Cortex of kidney (tissue), 1 donor: ENCODE results near the gene PCDHB9.
"Not testable (repeated sequence)": the region's sequence is repeated elsewhere in the genome, so short reads cannot be mapped to it uniquely, and the experiment has no call there.

Experiments used
- DNase-seq: peaks from one replicate; lab custom pipeline; 2025; lab: John Stamatoyannopoulos, UW

Gene PCDHB9

DNA sequence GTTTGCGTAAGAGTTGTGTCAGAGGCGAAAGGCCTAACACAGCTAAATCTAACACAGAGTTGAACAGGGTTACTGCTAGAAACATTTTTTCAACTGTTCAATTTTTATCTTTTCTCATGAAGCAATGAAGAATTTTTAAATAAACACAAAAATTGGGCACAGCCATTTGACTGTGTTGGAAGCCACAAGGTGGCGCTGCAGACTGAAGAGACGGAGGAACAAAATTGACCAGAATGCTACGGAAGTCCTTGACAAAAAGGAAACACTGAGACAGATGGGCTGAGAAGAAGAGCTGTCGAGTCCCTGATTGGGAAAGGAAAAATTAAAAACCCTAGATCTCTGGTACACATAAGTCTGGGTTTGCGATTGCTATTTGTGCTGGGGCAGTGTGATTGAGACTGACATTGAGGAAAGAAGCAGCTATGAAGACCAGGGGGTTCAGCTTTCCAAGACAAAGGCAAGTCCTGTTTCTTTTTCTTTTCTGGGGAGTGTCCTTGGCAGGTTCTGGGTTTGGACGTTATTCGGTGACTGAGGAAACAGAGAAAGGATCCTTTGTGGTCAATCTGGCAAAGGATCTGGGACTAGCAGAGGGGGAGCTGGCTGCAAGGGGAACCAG lies at the start of gene PCDHB9:
PCDHB9 (plus strand) TSS at position 265 of the 616 bp plus-strand sequence; CDS start at position 423, 158 bp downstream.
- DNase-seq = no peak

GRCh38 chr5:141137346-141137745 lies 49.6 kb upstream of the PCDHB9 start:
- not testable (repeated sequence) for DNase-seq

DNA sequence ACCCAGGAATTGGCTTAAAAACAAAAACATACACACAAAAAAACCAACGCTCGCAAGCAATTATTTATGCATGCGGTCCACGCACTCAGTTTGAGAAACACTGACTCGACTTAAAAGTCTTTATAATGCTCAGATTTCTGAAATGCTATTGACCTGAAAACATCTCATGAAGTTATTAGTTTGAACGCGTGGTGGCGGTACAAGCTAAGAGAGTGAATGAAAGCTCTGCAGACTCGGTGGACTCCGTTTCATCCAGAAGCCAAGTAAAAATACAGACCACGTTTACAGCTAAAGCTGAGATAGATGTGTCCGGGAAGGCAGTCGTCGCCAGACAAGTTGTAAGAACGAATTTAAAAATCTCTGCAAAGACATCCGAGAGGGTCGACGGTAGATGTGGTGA lies 37.1 kb upstream of the PCDHB9 start, which contains the start of gene PCDHB6:
PCDHB6 (plus strand) TSS at position 246 of the 400 bp plus-strand sequence. CDS start 201 bp downstream, outside the sequence.
- DNase-seq = no peak

DNA sequence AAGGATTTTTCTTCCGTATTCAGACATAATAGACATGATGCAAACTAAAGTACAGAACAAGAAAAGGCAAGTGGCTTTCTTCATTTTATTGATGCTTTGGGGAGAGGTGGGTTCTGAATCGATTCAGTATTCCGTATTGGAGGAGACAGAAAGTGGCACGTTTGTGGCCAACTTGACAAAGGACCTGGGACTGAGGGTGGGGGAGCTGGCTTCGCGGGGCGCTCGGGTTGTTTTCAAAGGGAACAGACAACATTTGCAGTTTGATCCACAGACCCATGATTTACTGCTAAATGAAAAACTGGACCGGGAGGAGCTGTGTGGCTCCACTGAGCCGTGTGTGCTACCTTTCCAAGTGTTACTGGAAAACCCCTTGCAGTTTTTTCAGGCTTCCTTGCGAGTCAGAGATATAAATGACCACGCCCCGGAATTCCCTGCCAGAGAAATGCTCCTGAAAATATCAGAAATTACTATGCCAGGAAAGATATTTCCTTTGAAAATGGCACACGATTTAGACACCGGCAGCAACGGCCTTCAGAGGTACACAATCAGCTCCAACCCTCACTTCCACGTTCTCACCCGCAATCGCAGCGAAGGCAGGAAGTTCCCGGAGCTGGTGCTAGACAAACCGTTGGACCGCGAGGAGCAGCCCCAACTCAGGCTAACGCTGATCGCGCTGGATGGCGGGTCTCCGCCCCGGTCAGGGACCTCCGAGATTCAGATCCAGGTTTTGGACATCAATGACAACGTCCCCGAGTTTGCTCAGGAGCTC lies 36.6 kb upstream of the PCDHB9 start:
- no peak for DNase-seq

DNA sequence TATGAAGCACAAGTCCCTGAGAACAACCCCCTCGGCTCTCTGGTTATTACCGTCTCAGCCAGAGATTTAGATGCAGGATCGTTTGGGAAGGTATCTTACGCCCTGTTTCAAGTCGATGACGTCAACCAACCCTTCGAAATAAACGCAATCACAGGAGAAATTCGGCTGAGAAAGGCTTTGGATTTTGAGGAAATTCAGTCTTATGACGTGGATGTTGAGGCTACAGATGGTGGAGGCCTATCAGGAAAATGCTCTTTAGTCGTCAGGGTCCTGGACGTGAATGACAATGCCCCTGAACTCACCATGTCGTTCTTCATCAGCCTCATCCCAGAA lies 36.0 kb upstream of the PCDHB9 start:
- no peak for DNase-seq

DNA sequence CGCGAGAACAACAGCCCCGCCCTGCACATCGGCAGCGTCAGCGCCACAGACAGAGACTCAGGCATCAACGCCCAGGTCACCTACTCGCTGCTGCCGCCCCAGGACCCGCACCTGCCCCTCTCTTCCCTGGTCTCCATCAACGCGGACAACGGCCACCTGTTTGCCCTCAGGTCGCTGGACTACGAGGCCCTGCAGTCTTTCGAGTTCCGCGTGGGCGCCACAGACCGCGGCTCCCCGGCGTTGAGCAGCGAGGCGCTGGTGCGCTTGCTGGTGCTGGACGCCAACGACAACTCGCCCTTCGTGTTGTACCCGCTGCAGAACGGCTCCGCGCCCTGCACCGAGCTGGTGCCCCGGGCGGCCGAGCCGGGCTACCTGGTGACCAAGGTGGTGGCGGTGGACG lies 35.3 kb upstream of the PCDHB9 start:
- DNase-seq = not testable (repeated sequence)

GRCh38 chr5:141152096-141152495 lies 34.9 kb upstream of the PCDHB9 start:
- not testable (repeated sequence) for DNase-seq

GRCh38 chr5:141155540-141156374 lies 31.2 kb upstream of the PCDHB9 start:
- DNase-seq = no peak

DNA sequence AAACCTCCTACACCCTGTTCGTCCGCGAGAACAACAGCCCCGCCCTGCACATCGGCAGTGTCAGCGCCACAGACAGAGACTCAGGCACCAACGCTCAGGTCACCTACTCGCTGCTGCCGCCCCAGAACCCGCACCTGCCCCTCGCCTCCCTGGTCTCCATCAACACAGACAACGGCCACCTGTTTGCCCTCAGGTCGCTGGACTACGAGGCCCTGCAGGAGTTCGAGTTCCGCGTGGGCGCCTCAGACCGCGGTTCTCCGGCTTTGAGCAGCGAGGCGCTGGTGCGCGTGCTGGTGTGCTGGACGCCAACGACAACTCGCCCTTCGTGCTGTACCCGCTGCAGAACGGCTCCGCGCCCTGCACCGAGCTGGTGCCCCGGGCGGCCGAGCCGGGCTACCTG lies 29.6 kb upstream of the PCDHB9 start:
- not testable (repeated sequence) for DNase-seq

DNA sequence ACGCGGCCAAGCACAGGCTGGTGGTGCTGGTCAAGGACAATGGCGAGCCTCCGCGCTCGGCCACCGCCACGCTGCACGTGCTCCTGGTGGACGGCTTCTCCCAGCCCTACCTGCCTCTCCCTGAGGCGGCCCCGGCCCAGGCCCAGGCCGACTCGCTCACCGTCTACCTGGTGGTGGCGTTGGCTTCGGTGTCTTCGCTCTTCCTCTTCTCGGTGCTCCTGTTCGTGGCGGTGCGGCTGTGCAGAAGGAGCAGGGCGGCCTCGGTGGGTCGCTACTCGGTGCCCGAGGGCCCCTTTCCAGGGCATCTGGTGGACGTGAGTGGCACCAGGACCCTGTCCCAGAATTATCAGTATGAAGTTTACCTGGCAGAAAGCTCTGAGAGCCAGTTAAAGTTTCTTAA lies 29.1 kb upstream of the PCDHB9 start:
- DNase-seq = not testable (repeated sequence)

- no peak for DNase-seq
Observed at GRCh38 chr5:141172381-141173204, 14.4 kb upstream of the PCDHB9 start, which contains the start of gene PCDHB7. PCDHB7 (plus strand) TSS chr5:141172644; CDS start chr5:141172836, 192 bp downstream.

- DNase-seq = not testable (repeated sequence)
Observed at GRCh38 chr5:141174291-141175104, 12.5 kb upstream of the PCDHB9 start.

DNA sequence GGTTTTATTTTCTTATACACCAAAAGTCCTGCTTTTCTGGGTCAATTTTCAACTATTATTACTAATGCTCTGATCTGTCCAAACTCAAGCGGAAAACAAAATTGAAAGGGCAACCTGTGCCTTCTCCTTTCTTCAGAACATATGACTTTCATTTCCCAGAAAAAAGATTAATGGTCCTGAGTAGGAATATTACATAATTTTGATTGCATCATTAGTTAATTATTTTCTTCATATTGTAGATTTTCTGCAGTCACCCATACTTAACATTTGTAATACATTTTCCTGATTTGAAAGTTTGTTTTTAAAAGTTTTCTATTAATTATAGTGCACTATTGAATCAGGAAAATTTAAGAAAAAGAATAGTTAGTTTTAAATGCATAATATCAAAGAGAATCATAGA lies 11.0 kb upstream of the PCDHB9 start:
- no peak for DNase-seq

GRCh38 chr5:141177577-141178191 lies 9.3 kb upstream of the PCDHB9 start, which contains the start of gene PCDHB8:
PCDHB8 (plus strand) TSS chr5:141177790; CDS start chr5:141178035, 245 bp downstream.
- not testable (repeated sequence) for DNase-seq

- not testable (repeated sequence) for DNase-seq
Observed at GRCh38 chr5:141179371-141179770, 7.6 kb upstream of the PCDHB9 start.

DNA sequence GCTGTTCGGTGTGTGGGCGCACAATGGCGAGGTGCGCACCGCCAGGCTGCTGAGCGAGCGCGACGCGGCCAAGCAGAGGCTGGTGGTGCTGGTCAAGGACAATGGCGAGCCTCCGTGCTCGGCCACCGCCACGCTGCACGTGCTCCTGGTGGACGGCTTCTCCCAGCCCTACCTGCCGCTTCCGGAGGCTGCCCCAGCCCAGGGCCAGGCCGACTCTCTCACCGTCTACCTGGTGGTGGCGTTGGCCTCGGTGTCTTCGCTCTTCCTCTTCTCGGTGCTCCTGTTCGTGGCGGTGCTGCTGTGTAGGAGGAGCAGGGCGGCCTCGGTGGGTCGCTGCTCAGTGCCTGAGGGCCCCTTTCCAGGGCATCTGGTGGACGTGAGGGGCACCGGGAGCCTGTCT lies 7.1 kb upstream of the PCDHB9 start:
- DNase-seq = not testable (repeated sequence)

DNA sequence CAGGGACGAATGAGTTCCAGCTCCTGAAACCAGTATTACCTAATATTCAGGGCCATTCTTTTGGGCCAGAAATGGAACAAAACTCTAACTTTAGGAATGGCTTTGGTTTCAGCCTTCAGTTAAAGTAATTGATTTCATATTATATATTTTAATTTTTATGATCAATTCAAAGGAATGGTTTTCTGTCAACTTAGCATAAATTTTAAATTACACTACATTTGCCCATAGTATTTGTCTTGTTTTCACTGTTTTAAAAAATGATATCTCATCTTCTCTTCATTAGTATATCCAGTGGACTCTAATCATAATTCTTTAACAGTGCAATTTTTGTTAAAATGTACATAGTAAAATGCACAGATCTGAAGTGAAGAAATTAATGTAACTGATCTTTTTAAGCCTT lies 6.6 kb upstream of the PCDHB9 start:
- DNase-seq = no peak

GRCh38 chr5:141182248-141182647 lies 4.7 kb upstream of the PCDHB9 start, which contains the start of gene PCDHB16:
PCDHB16 (plus strand) TSS chr5:141182387; CDS start chr5:141182560, 173 bp downstream.
- no peak for DNase-seq

- not testable (repeated sequence) for DNase-seq
Observed at GRCh38 chr5:141184117-141184855, 2.7 kb upstream of the PCDHB9 start.
